GM18519 (cell line): ENCODE data around the gene FLOT2.
"Not testable (repeated sequence)": the region's sequence is repeated elsewhere in the genome, so short reads cannot be mapped to it uniquely, and the experiment has no call there.

ENCODE experiments used
- ATAC-seq: cut with Tn5 transposase; IDR thresholded peaks from one replicate; pipeline ENCODE4 v1.9.1; 2021; ENCODE audit warnings: mild to moderate bottlenecking, moderate library complexity; ENCODE audit not compliant: unreplicated experiment, low FRiP score

Gene FLOT2

GRCh38 chr17:28896884-28897768 is at the start of gene FLOT2:
Gene FLOT2 (minus strand): TSS chr17:28897733. CDS start chr17:28897574, 159 bp downstream.
- no peak for ATAC-seq

- ATAC-seq: no peak
These were observed 48.7 kb upstream of the FLOT2 start for GRCh38 chr17:28946239-28946638.

GRCh38 chr17:28944862-28945741 is 47.6 kb upstream of the FLOT2 start:
- no peak for ATAC-seq

- ATAC-seq: no peak
These were observed 46.8 kb upstream of the FLOT2 start for GRCh38 chr17:28944343-28944742.

GRCh38 chr17:28942925-28943324 is 45.4 kb upstream of the FLOT2 start:
- no peak for ATAC-seq

- no peak for ATAC-seq
These were observed 43.7 kb upstream of the FLOT2 start for GRCh38 chr17:28941251-28941650.

GRCh38 chr17:28940675-28941074 is 43.1 kb upstream of the FLOT2 start:
- ATAC-seq: no peak

GRCh38 chr17:28940142-28940541 is 42.6 kb upstream of the FLOT2 start:
- no peak for ATAC-seq

- ATAC-seq: no peak
These were observed 41.0 kb upstream of the FLOT2 start for GRCh38 chr17:28938552-28938951.

- no peak for ATAC-seq
These were observed 39.7 kb upstream of the FLOT2 start for GRCh38 chr17:28937044-28937729.

GRCh38 chr17:28935744-28936460 is 38.4 kb upstream of the FLOT2 start:
- no peak for ATAC-seq

- not testable (repeated sequence) for ATAC-seq
These were observed 37.0 kb upstream of the FLOT2 start for GRCh38 chr17:28934508-28934907.

- ATAC-seq: no peak
These were observed 32.3 kb upstream of the FLOT2 start for GRCh38 chr17:28929787-28930186.

GRCh38 chr17:28928061-28928460 is 30.5 kb upstream of the FLOT2 start:
- no peak for ATAC-seq

- ATAC-seq: no peak
These were observed 29.3 kb upstream of the FLOT2 start for GRCh38 chr17:28926786-28927185.

GRCh38 chr17:28926366-28926765 is 28.8 kb upstream of the FLOT2 start:
- ATAC-seq: no peak

- ATAC-seq: no peak
These were observed 28.4 kb upstream of the FLOT2 start for GRCh38 chr17:28925912-28926365.

GRCh38 chr17:28920201-28920600 is 22.7 kb upstream of the FLOT2 start:
- no peak for ATAC-seq

GRCh38 chr17:28918295-28918694 is 20.8 kb upstream of the FLOT2 start:
- no peak for ATAC-seq

- no peak for ATAC-seq
These were observed 19.9 kb upstream of the FLOT2 start for GRCh38 chr17:28917465-28917864.
